Prostate gland (tissue), 2 donors: ENCODE data around the gene TSHZ2.

Source experiments
- POLR2AphosphoS5 ChIP-seq: sonication (generic); formaldehyde crosslinking; IDR thresholded peaks from one replicate; pipeline ENCODE4 v1.6.1; 2017; ENCODE audit warnings: antibody characterized with exemption
- TF ChIP-seq, protein P1 (sequence below), 4 experiments: fragments of 200-600 bp in 2 of 4; fragments of 450-650 bp in 2 of 4; sonication (generic) in 2 of 4; IDR thresholded peaks; 1 replicate in 3 of 4; 2 replicates in 1 of 4; pipeline ENCODE4 v1.5.1; 2016 to 2019; ENCODE audit warnings: antibody characterized with exemption in 4 of 4, mild to moderate bottlenecking in 2 of 4, moderate library complexity in 2 of 4

DNA sequence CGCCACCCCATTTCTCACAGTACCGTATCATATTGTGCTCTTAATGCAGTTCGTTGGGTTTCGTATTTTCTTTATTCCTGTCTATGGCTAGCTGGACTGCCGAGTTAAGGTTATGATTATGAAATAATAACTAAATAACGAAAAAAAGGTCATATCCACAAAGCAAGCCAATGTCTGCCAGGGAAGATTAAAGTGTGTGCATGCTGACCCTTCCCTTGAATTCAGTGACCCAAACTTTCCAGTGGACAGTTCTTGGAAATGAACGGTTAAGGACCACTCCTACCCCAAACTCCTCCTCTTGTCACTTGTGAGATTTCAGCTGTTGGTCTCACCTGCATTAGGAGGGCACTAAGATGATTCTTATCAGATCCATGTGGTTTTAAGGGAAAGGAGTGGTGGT is 449.9 kb downstream of the TSHZ2 start:
- TF ChIP-seq, protein P1, sequence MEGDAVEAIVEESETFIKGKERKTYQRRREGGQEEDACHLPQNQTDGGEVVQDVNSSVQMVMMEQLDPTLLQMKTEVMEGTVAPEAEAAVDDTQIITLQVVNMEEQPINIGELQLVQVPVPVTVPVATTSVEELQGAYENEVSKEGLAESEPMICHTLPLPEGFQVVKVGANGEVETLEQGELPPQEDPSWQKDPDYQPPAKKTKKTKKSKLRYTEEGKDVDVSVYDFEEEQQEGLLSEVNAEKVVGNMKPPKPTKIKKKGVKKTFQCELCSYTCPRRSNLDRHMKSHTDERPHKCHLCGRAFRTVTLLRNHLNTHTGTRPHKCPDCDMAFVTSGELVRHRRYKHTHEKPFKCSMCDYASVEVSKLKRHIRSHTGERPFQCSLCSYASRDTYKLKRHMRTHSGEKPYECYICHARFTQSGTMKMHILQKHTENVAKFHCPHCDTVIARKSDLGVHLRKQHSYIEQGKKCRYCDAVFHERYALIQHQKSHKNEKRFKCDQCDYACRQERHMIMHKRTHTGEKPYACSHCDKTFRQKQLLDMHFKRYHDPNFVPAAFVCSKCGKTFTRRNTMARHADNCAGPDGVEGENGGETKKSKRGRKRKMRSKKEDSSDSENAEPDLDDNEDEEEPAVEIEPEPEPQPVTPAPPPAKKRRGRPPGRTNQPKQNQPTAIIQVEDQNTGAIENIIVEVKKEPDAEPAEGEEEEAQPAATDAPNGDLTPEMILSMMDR (IDR thresholded peaks at IDR 0.05), result no peak
- TF ChIP-seq POLR2AphosphoS5, result no peak
